Peyer's patch (tissue), 4 donors: ENCODE results near the gene FOXK1. TPM values are rescaled to one million over a fixed set of nuclear protein-coding genes. Genes with fewer than 3 reads are reported as not detected.

Experiments used
- DNase-seq, 3 donors: peaks; one replicate each; pipeline ENCODE4 v3.0.0-alpha.2; 2017 to 2019
- H3K27ac ChIP-seq, 4 donors: fragments of 200-600 bp; sonication (generic); one replicate each; pipeline ENCODE4 v1.5.1; 2016 to 2019
- H3K27me3 ChIP-seq, 2 donors: fragments of 200-600 bp; sonication (generic); one replicate each; pipeline ENCODE4 v1.5.1; 2019
- H3K36me3 ChIP-seq, 3 donors: fragments of 200-600 bp; sonication (generic); one replicate each; pipeline ENCODE4 v1.5.1; 2016 to 2019
- H3K4me1 ChIP-seq, 4 donors: fragments of 200-600 bp; sonication (generic); one replicate each; pipeline ENCODE4 v1.5.1; 2016 to 2019
- H3K4me3 ChIP-seq, 4 donors: fragments of 200-600 bp; sonication (generic); 1 replicate in 3 of 4; 2 replicates in 1 of 4; pipeline ENCODE4 v1.5.1; 2016 to 2019; ENCODE audit warnings: mild to moderate bottlenecking in 1 of 4
- H3K9me3 ChIP-seq, 4 donors: fragments of 200-600 bp; sonication (generic); one replicate each; pipeline ENCODE4 v1.5.1; 2016 to 2019; ENCODE audit warnings: mild to moderate bottlenecking in 1 of 4
- POLR2A ChIP-seq, 2 donors: fragments of 450-650 bp; IDR thresholded peaks; one replicate each; pipeline ENCODE4 v1.5.1; 2017; ENCODE audit warnings: antibody characterized with exemption in 2 of 2, mild to moderate bottlenecking in 2 of 2, moderate library complexity in 2 of 2
- total RNA-seq, 4 donors: library from RNA; depleted of rRNA; stranded (reverse); fragments of >200 nt; gene quantifications; one replicate each; pipeline ENCODE4 v1.1.0, GENCODE V29; 2016
- TF ChIP-seq, protein P1 (sequence below), 6 experiments: fragments of 450-650 bp in 4 of 6; fragments of 200-600 bp in 2 of 6; sonication (generic) in 1 of 6; IDR thresholded peaks; one replicate each; pipeline ENCODE4 v1.5.1; 2017 to 2019; ENCODE audit warnings: antibody characterized with exemption in 6 of 6, mild to moderate bottlenecking in 3 of 6, moderate library complexity in 1 of 6

Gene FOXK1
- total RNA-seq, 4 donors from 2014 or later = 14.9 to 47.0 (median 36.1) TPM

DNA sequence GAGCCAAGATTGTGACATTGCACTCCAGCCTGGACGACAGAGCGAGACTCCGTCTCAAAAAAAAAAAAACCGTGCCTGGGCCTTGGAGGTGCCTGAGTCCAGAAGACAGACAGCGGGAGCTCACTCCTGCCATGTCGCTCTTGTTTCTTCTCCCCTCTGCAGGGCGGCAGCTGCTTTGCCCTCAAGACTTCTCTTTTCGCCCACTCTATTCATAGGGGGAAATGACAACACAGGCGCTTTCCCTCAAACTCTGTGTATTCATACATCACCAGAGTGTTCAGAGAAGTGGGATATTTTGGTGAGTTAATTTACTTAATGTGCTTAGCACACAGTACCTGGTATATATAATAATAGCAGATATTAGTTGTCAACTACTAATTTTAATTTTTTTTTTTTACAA is 44.5 kb downstream of the FOXK1 start:
- Histone ChIP-seq H3K27me3 (no peaks in the 10 kb centered on the region), H3K27ac (peak overlapping the region in 1 of 4 donors; percentile 88), H3K4me3 (no peak overlapping the region), H3K36me3 (peaks cover 0 to 14% (median 0%) of the 10 kb centered on the region in 3 donors), H3K4me1 (peaks cover 0 to 12% (median 3%) of the 10 kb centered on the region in 4 donors), H3K9me3 (no peaks in the 10 kb centered on the region)
- TF ChIP-seq, protein P1, sequence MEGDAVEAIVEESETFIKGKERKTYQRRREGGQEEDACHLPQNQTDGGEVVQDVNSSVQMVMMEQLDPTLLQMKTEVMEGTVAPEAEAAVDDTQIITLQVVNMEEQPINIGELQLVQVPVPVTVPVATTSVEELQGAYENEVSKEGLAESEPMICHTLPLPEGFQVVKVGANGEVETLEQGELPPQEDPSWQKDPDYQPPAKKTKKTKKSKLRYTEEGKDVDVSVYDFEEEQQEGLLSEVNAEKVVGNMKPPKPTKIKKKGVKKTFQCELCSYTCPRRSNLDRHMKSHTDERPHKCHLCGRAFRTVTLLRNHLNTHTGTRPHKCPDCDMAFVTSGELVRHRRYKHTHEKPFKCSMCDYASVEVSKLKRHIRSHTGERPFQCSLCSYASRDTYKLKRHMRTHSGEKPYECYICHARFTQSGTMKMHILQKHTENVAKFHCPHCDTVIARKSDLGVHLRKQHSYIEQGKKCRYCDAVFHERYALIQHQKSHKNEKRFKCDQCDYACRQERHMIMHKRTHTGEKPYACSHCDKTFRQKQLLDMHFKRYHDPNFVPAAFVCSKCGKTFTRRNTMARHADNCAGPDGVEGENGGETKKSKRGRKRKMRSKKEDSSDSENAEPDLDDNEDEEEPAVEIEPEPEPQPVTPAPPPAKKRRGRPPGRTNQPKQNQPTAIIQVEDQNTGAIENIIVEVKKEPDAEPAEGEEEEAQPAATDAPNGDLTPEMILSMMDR (IDR thresholded peaks at IDR 0.05) = no peak
- no peak for TF ChIP-seq POLR2A (IDR thresholded peaks at IDR 0.05)
- DNase-seq = no peak

GRCh38 chr7:4727914-4728705 is 46.0 kb downstream of the FOXK1 start:
- Histone ChIP-seq H3K27ac (no peak overlapping the region), H3K4me3 (no peak overlapping the region), H3K27me3 (no peaks in the 10 kb centered on the region), H3K36me3 (peaks cover 0 to 5% (median 0%) of the 10 kb centered on the region in 3 donors), H3K9me3 (no peaks in the 10 kb centered on the region), H3K4me1 (peaks cover 0 to 12% (median 3%) of the 10 kb centered on the region in 4 donors)
- DNase-seq = no peak
- TF ChIP-seq POLR2A (IDR thresholded peaks at IDR 0.05) = no peak
- TF ChIP-seq, protein P1 (IDR thresholded peaks at IDR 0.05) = no peak

GRCh38 chr7:4729266-4729665 is 47.2 kb downstream of the FOXK1 start:
- DNase-seq = no peak
- Histone ChIP-seq H3K4me3 (no peak overlapping the region), H3K27ac (no peak overlapping the region), H3K27me3 (no peaks in the 10 kb centered on the region), H3K4me1 (peaks cover 0 to 12% (median 3%) of the 10 kb centered on the region in 4 donors), H3K36me3 (peaks cover 0 to 5% (median 0%) of the 10 kb centered on the region in 3 donors), H3K9me3 (no peaks in the 10 kb centered on the region)
- no peak for TF ChIP-seq POLR2A (IDR thresholded peaks at IDR 0.05)
- TF ChIP-seq, protein P1 (IDR thresholded peaks at IDR 0.05) = no peak

GRCh38 chr7:4730276-4730675 is 48.2 kb downstream of the FOXK1 start:
- Histone ChIP-seq H3K27ac (no peak overlapping the region), H3K4me1 (peaks cover 0 to 4% (median 0%) of the 10 kb centered on the region in 4 donors), H3K27me3 (no peaks in the 10 kb centered on the region), H3K9me3 (no peaks in the 10 kb centered on the region), H3K4me3 (no peak overlapping the region), H3K36me3 (peaks cover 0 to 5% (median 0%) of the 10 kb centered on the region in 3 donors)
- no peak for DNase-seq
- TF ChIP-seq, protein P1 (IDR thresholded peaks at IDR 0.05) = no peak
- no peak for TF ChIP-seq POLR2A (IDR thresholded peaks at IDR 0.05)

DNA sequence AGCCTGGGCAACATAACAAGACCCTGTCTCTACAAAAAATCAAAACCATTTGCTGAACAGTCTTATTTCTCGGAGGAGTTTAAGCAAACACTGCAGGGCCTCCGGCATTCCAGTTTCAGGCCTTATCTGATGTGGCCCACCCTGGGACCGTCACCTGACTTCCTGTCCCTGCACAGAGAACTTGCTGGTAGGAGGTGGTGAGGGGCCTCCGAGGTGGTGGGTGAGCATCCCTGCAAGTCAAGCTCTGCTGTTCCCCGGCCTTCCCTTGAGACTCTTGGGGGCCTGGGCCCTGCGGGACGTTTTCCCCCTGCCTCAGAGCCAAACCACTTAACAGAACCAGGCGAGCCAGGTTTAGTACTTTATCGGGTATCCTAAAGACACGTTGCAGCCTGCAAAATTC is 48.9 kb downstream of the FOXK1 start:
- no peak for TF ChIP-seq POLR2A (IDR thresholded peaks at IDR 0.05)

DNA sequence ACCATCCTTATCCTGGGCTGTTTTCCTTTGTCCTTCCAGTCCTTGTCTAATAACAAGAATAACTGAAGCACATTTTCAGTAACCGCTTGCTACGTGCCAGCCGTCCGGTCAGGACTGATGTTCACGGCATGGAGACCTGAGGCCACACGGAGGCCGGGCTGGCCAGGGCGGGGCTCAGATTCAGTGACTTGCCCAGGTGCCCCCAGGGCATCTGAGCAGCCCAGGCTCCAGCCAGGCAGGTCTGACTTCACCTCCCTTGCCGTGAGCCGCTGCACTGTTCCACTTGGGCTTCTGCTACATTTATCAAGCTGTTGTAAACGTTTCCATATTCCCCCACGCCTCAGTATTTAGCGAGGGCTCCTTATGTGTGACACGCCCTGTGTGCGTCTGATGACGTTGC is 49.7 kb downstream of the FOXK1 start:
- Histone ChIP-seq H3K36me3 (peaks cover 0 to 5% (median 0%) of the 10 kb centered on the region in 3 donors), H3K27me3 (no peaks in the 10 kb centered on the region), H3K9me3 (no peaks in the 10 kb centered on the region), H3K4me3 (no peak overlapping the region), H3K27ac (no peak overlapping the region), H3K4me1 (no peaks in the 10 kb centered on the region)
- TF ChIP-seq, protein P1 (IDR thresholded peaks at IDR 0.05) = no peak
- TF ChIP-seq POLR2A (IDR thresholded peaks at IDR 0.05) = no peak
- no peak for DNase-seq

More for the DNA sequence above, 48.9 kb downstream of the FOXK1 start:
- no peak overlapping the region for H3K4me3 ChIP-seq
- H3K27ac ChIP-seq = no peak overlapping the region
- no peak for DNase-seq
- H3K36me3 ChIP-seq = peaks cover 0 to 5% (median 0%) of the 10 kb centered on the region in 3 donors
- no peaks in the 10 kb centered on the region for H3K27me3 ChIP-seq
- peaks cover 0 to 4% (median 0%) of the 10 kb centered on the region in 4 donors for H3K4me1 ChIP-seq
- no peaks in the 10 kb centered on the region for H3K9me3 ChIP-seq
